Keratinocyte (primary cell): ENCODE results near the gene ASTN2.

Experiments
- CTCF ChIP-seq, 3 experiments: IDR thresholded peaks in 1 of 3; conservative IDR thresholded peaks in 1 of 3; optimal IDR thresholded peaks in 1 of 3; 2 replicates in 2 of 3; 3 replicates in 1 of 3; pipeline versions ENCODE3 to v1.5.1; 2011; ENCODE audit warnings: low read length in 3 of 3, mild to moderate bottlenecking in 3 of 3, moderate library complexity in 2 of 3, control low read depth in 1 of 3, inconsistent platforms in 1 of 3; ENCODE audit not compliant: insufficient read depth in 2 of 3; ENCODE audit errors: extremely low read depth in 1 of 3
- EZH2 ChIP-seq: IDR thresholded peaks from one replicate; pipeline ENCODE4 v1.6.1; 2012; ENCODE audit warnings: inconsistent platforms, mild to moderate bottlenecking, low read length, moderate library complexity

- TF ChIP-seq CTCF (optimal IDR thresholded peaks at IDR 0.05 in 1 of 3, IDR thresholded peaks at IDR 0.05 in 1 of 3, conservative IDR thresholded peaks at IDR 0.05 in 1 of 3; ENCODE audit: extremely low read depth in 1 of 3, insufficient read depth in 2 of 3, low read length in 3 of 3) (no peak), EZH2 (no peak)
These were observed 175.4 kb downstream of the ASTN2 start for GRCh38 chr9:117239428-117239827.
